Gastrocnemius medialis (tissue), 4 donors: ENCODE measurements around the gene NRCAM.

Source experiments
- CTCF ChIP-seq, 5 experiments: fragments of 450-650 bp in 3 of 5; fragments of 200-600 bp in 2 of 5; sonication (generic) in 2 of 5; IDR thresholded peaks in 4 of 5; conservative IDR thresholded peaks in 1 of 5; 1 replicate in 4 of 5; 2 replicates in 1 of 5; pipeline ENCODE4 v1.5.1; 2016 to 2019; ENCODE audit warnings: antibody characterized with exemption in 5 of 5, mild to moderate bottlenecking in 3 of 5, moderate library complexity in 3 of 5
- POLR2A ChIP-seq, 2 donors: fragments of 450-650 bp; IDR thresholded peaks; one replicate each; pipeline ENCODE4 v1.6.1; 2017; ENCODE audit warnings: antibody characterized with exemption in 2 of 2, mild to moderate bottlenecking in 2 of 2, moderate library complexity in 2 of 2

GRCh38 chr7:108134486-108134885 lies 321.8 kb downstream of the NRCAM start:
- TF ChIP-seq CTCF (IDR thresholded peaks at IDR 0.05 in 4 of 5, conservative IDR thresholded peaks at IDR 0.05 in 1 of 5) = no peak
- TF ChIP-seq POLR2A (IDR thresholded peaks at IDR 0.05) = no peak
